ACHN (cell line): Measurements from ENCODE around the gene PRIM2.
A peak's percentile ranks its signal among the peaks of the same experiment; 100 is the strongest.
"Not testable (repeated sequence)": the region's sequence is repeated elsewhere in the genome, so short reads cannot be mapped to it uniquely, and the experiment has no call there.

Source experiments
- DNase-seq: peaks from one replicate; pipeline ENCODE4 v3.0.0-alpha.2; 2015
- in situ Hi-C: cut with HindIII; loops from 2 replicates; pipeline ENCODE4 v1.10.0; 2017; ENCODE audit warnings: low sequenced_read_pairs, low pct_ligation_motif_present, low pct_unique_long_range_greater_than_20kb

PRIM2 gene

GRCh38 chr6:57519198-57519597 lies 201.8 kb downstream of the PRIM2 start:
- DNase-seq, in situ Hi-C loops: not testable (repeated sequence)

DNA sequence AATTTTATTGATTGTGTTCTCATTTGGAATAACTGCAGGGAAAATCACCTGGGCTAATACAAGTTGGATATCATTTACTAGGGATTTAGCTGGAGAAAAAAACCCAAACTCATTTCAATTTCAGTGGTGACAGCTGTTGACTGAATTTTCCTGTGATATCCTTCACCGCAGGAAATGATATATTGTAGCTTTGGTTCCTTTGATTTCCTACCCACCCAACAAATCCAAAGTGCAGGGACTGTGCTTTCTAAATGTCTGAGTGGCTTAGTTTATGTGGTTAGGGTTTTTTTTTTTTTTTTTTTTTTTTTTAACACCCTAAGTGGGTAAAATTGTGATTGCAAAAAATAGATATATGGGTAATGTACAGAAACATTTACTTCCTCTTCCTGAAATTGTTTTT lies 203.7 kb downstream of the PRIM2 start:
- in situ Hi-C loops, DNase-seq: not testable (repeated sequence)

DNA sequence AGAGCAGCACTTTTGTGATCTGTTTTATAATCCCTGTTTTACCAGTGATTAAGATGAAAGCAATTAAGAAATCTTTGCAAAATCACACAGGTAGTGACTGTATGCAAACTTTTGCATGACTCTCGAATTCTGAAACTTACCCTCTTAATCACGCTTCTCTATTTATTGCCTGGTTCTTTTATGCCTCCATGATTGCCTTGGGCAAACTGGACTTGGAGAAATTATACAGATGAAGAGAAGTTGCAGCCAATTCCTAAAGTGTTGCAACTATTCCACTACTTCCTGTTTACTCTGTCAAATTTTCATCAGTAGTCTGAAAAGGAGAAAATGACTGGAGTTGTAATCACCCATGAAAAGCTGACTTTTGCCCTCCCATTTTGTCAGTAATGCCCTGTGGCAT lies 205.8 kb downstream of the PRIM2 start:
- in situ Hi-C loops, DNase-seq: not testable (repeated sequence)

- in situ Hi-C loops, DNase-seq: not testable (repeated sequence)
Observed at GRCh38 chr6:57529755-57530154, 212.3 kb downstream of the PRIM2 start.

DNA sequence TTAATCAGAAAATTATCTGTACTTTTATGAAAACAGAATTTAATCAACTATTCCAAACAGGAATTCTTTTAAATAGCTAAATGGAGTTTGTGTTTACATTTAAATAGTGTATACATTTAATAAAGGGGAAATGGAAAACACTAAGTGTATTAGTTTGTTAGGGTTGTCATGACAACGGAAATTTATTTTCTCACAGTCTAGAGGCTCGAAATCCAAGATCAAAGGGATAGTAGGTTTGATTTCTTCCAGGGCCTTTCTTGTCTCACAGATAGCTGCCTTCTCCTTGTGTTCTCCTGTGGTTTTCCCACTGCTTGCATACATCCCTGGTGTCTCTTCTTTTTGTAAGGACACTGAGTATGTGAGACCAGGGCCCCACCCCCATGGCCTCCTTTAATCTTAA lies 215.2 kb downstream of the PRIM2 start:
- DNase-seq, in situ Hi-C loops: not testable (repeated sequence)

DNA sequence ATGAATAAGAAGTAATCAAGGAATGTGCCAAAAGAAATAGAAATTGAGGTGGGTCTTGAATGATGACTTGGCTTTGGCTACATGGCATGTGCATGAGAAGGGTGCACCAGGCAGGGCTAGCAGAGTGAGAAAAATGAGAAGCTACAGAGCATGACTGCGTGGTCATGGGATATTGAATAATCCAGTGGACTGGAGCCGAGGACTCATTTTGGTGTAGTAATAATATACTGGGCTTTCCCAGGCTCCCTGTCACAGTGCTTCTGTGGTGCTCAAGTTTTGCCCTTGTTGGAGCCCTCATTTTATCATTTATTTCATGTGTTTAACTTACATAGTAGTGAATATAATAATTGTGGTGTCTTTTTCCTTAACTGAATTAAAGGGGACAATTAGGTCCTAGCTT lies 217.7 kb downstream of the PRIM2 start:
- in situ Hi-C loops, DNase-seq: not testable (repeated sequence)

DNA sequence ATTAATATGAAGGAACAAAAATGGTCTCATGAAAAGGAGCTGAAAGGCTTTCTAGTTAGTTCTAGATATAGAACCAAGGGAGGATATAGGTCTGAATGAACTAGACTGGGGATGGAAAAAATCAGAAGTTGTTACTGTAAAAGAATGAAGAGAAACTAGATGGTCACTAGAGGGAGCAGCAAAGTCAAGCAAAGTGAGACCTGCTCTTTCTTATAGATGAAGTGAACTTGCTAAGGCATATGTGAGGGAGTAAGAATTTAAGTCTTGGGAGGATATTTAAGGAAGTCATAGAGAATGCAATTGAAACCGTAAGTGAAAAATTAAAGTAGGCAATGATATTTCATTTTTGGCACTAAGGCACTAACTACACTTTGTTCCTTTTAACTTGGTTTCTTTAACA lies 218.6 kb downstream of the PRIM2 start:
- in situ Hi-C loops: not testable (repeated sequence)

GRCh38 chr6:57537916-57538315 lies 220.5 kb downstream of the PRIM2 start:
- in situ Hi-C loops, DNase-seq: not testable (repeated sequence)

More for the DNA sequence above, 218.6 kb downstream of the PRIM2 start:
- peak; percentile 46 for DNase-seq

- in situ Hi-C loops, DNase-seq: not testable (repeated sequence)
Observed at GRCh38 chr6:57551961-57552360, 234.5 kb downstream of the PRIM2 start.

GRCh38 chr6:57557855-57558254 lies 240.4 kb downstream of the PRIM2 start:
- in situ Hi-C loops, DNase-seq: not testable (repeated sequence)

- in situ Hi-C loops, DNase-seq: not testable (repeated sequence)
Observed at GRCh38 chr6:57559170-57559569, 241.7 kb downstream of the PRIM2 start.

- DNase-seq, in situ Hi-C loops: not testable (repeated sequence)
Observed at GRCh38 chr6:57562233-57562632, 244.8 kb downstream of the PRIM2 start.

GRCh38 chr6:57572119-57572518 lies 254.7 kb downstream of the PRIM2 start:
- in situ Hi-C loops, DNase-seq: not testable (repeated sequence)

GRCh38 chr6:57572844-57573243 lies 255.4 kb downstream of the PRIM2 start:
- in situ Hi-C loops: not testable (repeated sequence)

DNA sequence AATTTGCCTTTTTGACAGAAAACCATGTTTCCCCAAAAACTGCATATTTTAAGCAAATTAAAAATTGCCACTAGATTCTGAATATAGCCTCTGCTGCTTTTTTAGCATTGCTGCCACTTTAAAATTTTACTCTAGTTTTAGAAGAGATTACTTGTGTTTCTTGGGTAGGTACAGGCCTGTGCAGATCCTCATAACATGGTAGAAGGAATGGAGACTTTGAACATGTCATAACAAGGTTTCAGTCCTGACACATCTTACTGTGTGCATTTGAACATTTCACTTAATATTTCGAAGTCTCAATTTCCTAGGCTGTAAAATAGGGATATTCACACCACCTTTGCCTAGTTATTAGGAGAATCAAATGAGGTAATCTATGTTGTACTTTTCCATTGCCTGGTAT lies 259.6 kb downstream of the PRIM2 start:
- DNase-seq, in situ Hi-C loops: not testable (repeated sequence)

More at GRCh38 chr6:57572844-57573243, 255.4 kb downstream of the PRIM2 start:
- not testable (repeated sequence) for DNase-seq

GRCh38 chr6:57579489-57579888 lies 262.1 kb downstream of the PRIM2 start:
- DNase-seq, in situ Hi-C loops: not testable (repeated sequence)

DNA sequence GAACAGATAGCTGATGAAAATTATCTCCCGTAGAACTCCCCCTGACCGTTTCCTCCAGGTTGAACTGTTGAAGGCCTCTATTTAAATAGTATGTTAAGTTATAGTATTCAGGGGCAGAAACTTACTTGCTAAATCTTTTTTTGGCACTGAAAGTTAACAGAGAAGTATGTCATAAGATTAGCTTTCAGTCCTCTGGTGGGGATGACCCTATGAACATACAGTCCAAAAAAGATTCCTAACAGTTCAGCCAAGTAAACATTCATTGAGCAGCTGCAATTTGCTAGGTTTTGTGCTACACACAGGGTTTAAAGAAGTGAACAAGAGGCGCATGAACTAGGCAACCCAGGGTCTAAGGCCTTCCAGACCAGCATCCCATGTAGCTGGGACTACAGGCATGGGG lies 264.2 kb downstream of the PRIM2 start:
- DNase-seq, in situ Hi-C loops: not testable (repeated sequence)

- DNase-seq, in situ Hi-C loops: not testable (repeated sequence)
Observed at GRCh38 chr6:57601105-57601504, 283.7 kb downstream of the PRIM2 start.

DNA sequence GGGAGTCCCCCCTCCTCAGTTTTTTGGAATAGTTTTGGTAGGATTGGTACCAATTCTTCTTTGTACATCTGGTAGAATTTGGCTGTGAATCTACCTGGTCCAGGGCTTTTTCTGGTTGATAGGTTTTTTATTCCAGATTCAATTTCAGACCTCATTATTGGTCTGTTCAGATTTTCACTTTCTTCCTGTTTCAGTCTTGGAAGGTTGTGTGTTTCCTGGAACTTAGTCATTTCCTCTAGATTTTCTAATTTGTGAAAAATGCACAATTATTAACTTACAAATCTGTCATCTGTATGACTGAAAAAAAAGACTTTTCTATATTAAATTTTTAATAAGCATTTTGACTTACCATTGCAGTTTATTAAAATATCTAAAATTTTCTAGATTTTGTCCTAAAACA lies 287.9 kb downstream of the PRIM2 start:
- DNase-seq, in situ Hi-C loops: not testable (repeated sequence)

GRCh38 chr6:57606331-57606730 lies 288.9 kb downstream of the PRIM2 start:
- DNase-seq, in situ Hi-C loops: not testable (repeated sequence)

GRCh38 chr6:57610612-57611011 lies 293.2 kb downstream of the PRIM2 start:
- in situ Hi-C loops, DNase-seq: not testable (repeated sequence)
